Heart right ventricle (tissue), 16 donors: ENCODE data around the gene FZD1. TPM values are rescaled to one million over a fixed set of nuclear protein-coding genes. Genes with fewer than 3 reads are reported as not detected.

ENCODE experiments used
- ATAC-seq, 8 donors: fragments of 200-7000 bp; cut with Tn5 transposase; one replicate each; pipeline ENCODE4 v1.9.1; 2020; ENCODE audit warnings: mild to moderate bottlenecking in 8 of 8, moderate library complexity in 8 of 8, moderate number of reproducible peaks in 1 of 8
- DNase-seq, 2 donors: peaks; one replicate each; pipeline ENCODE4 v3.0.0-alpha.2; 2020
- H3K27ac ChIP-seq, 10 donors: fragments of 200-600 bp; sonication (generic) in 2 of 10; one replicate each; pipeline versions ENCODE4 v1.5.0 to v1.8.0; 2020 to 2022; ENCODE audit warnings: mild to moderate bottlenecking in 3 of 10
- H3K27me3 ChIP-seq, 7 donors: fragments of 200-600 bp; one replicate each; pipeline ENCODE4 v1.8.0; 2021 to 2022; ENCODE audit warnings: mild to moderate bottlenecking in 2 of 7
- H3K36me3 ChIP-seq, 9 donors: fragments of 200-600 bp; sonication (generic) in 1 of 9; one replicate each; pipeline versions ENCODE4 v1.5.0 to v1.8.0; 2020 to 2022; ENCODE audit warnings: mild to moderate bottlenecking in 2 of 9
- H3K4me1 ChIP-seq, 9 donors: fragments of 200-600 bp; sonication (generic) in 1 of 9; one replicate each; pipeline versions ENCODE4 v1.5.0 to v1.8.0; 2020 to 2022; ENCODE audit warnings: mild to moderate bottlenecking in 4 of 9
- H3K4me3 ChIP-seq, 10 donors: fragments of 200-600 bp; sonication (generic) in 2 of 10; one replicate each; pipeline versions ENCODE4 v1.5.0 to v1.8.0; 2020 to 2022; ENCODE audit warnings: mild to moderate bottlenecking in 7 of 10, moderate library complexity in 2 of 10
- H3K9me3 ChIP-seq, 11 donors: fragments of 200-600 bp in 10 of 11; sonication (generic) in 2 of 11; one replicate each; pipeline versions ENCODE4 v1.5.0 to v1.8.0; 2013 to 2022; ENCODE audit warnings: mild to moderate bottlenecking in 2 of 11, control low read depth in 1 of 11, moderate library complexity in 1 of 11
- WGBS, 2 donors: extraction: QIAGEN DNeasy Blood & Tissue Kit; methylation state at CpG; one replicate each; pipeline ENCODE4 v1.1.7; 2013; ENCODE audit warnings: inconsistent platforms in 1 of 2; 5-methylcytosine and 5-hydroxymethylcytosine counted together
- intact Hi-C, 10 donors: fragments of 100-400 bp; cut with DNase I; formaldehyde crosslinking; loops; one replicate each; pipeline versions ENCODE4 v1.11.1 to v1.14.2; 2022
- polyA plus RNA-seq, 2 donors: library from polyadenylated mRNA; stranded (reverse); fragments of 200-250 nt; gene quantifications; one replicate each; pipeline ENCODE4 v1.2.3, GENCODE V29; 2013
- total RNA-seq, 10 donors: library from RNA; stranded (reverse); fragmentation: NEBNext Ultra II Directional in 3 of 10; extraction: Animal tissue kit (Norgen Biotek cat#: 25700) in 3 of 10; gene quantifications; one replicate each; pipeline versions ENCODE4 v1.2.1 to v1.2.4, GENCODE V29; 2021 to 2023
- TF ChIP-seq, protein P1 (sequence below), 9 donors: fragments of 200-600 bp; sonication (generic) in 2 of 9; IDR thresholded peaks; one replicate each; pipeline versions ENCODE4 v1.5.0 to v1.8.0; 2021 to 2022; ENCODE audit warnings: antibody characterized with exemption in 9 of 9, mild to moderate bottlenecking in 5 of 9, moderate library complexity in 1 of 9
- donor health status: Arrhythmogenic right ventricular cardiomyopathy.
- donor health status: ischemic (EF 13 %, LVEDD 7.1; RV severe dilation, severe dysfunction).
- donor health status: healthy with polysubstance abuse.
- donor health status: DM: no; HTN: yes; CAD: no.
- donor health status: DM: no; HTN: no; CAD: no.
- donor health status: ischemic (EF 25% LVEDD 6.9; RV normal size, moderate dysfunction).
- donor health status: ischemic (EF 25% LVEDD 5.7; RV mildly dilated, moderate dysfunction).
- donor health status: healthy.
- donor health status: DM: yes; HTN: yes; CAD: no.
- donor health status: Ischemic cardiomyopathy.
- donor health status: ischemic (EF 35%, LVEDD 5.7; RV mildly dilated, moderate dysfunction).
- donor health status: nonischemic (EF 11% LVEDD 7.7; RV severe dilation, severe dysfunction).
- donor health status: DM: yes; HTN: yes; CAD: no.
- donor health status: PGD.
- donor health status: ischemic (EF 29% LVEDD 5.4; RV normal size, mild dysfunction).
- donor health status: nonischemic (EF 23%, LVEDD 6.1; RV moderate dilation, normal function).

Gene FZD1
- total and polyA plus RNA-seq, 12 donors: 3.8 to 36.0 (median 15.6) TPM

DNA sequence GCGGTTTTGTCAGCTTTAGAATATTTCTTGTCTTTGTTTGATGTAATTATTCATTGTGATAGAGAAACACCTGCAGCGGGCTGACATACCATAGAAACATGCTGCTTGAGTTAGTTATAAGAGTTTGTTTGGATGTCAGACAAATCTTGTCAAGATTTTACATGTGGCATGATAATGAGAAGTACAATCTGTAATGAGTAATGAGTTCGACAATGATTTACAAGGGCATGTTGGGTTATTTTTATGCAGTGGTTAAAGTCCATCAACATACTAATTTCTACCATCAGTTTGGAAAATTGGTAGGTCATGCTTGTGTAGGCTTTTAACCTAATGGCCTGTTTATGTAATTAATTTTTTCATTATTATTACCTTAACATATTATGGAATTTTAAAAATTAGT is 31.3 kb downstream of the FZD1 start:
- no peak overlapping the region for H3K27ac ChIP-seq
- no peaks in the 10 kb centered on the region for H3K36me3 ChIP-seq
- no peak overlapping the region for H3K4me3 ChIP-seq
- TF ChIP-seq, protein P1, sequence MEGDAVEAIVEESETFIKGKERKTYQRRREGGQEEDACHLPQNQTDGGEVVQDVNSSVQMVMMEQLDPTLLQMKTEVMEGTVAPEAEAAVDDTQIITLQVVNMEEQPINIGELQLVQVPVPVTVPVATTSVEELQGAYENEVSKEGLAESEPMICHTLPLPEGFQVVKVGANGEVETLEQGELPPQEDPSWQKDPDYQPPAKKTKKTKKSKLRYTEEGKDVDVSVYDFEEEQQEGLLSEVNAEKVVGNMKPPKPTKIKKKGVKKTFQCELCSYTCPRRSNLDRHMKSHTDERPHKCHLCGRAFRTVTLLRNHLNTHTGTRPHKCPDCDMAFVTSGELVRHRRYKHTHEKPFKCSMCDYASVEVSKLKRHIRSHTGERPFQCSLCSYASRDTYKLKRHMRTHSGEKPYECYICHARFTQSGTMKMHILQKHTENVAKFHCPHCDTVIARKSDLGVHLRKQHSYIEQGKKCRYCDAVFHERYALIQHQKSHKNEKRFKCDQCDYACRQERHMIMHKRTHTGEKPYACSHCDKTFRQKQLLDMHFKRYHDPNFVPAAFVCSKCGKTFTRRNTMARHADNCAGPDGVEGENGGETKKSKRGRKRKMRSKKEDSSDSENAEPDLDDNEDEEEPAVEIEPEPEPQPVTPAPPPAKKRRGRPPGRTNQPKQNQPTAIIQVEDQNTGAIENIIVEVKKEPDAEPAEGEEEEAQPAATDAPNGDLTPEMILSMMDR (IDR thresholded peaks at IDR 0.05): no peak
- WGBS, 2 donors: 85 to 89% methylated on average over 3 of the region's 3 CpGs
- DNase-seq (no peak), ATAC-seq (no peak)
- no peaks in the 10 kb centered on the region for H3K9me3 ChIP-seq
- no peaks in the 10 kb centered on the region for H3K27me3 ChIP-seq
- peaks cover 0 to 13% (median 0%) of the 10 kb centered on the region in 9 donors for H3K4me1 ChIP-seq
- intact Hi-C loops: loop anchor here in 1 of 10 donors (10.0 kb wide), 1 partner anchor 119 kb away; no protein-coding TSS in a partner anchor

DNA sequence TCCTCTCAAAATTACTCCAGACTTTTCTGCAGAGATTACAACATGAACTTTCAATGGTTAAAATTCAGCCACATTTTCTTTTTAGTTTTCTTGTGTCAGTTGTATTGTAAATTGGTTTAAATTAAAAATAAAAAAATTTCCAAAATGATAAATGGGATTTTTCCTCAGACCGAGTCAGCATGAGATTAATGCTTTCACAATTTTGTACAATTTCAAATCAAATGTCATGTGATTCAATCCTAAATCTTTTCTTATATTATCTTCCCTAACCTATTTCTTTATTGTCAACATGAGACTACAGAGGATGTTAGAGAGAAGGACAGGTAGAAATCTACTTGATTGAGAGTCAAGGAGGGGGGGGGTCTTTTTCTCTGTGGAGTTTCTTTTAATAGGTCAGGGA is 33.7 kb downstream of the FZD1 start:
- Histone ChIP-seq H3K9me3 (no peaks in the 10 kb centered on the region), H3K27ac (no peak overlapping the region), H3K36me3 (no peaks in the 10 kb centered on the region), H3K27me3 (no peaks in the 10 kb centered on the region), H3K4me1 (peaks cover 0 to 22% (median 0%) of the 10 kb centered on the region in 9 donors), H3K4me3 (no peak overlapping the region)
- DNase-seq: no peak
- intact Hi-C loops: loop anchor here in 1 of 10 donors (10.0 kb wide), 1 partner anchor 117 kb away; no protein-coding TSS in a partner anchor
- 93 to 98% methylated on average over 1 of the region's 1 CpG for WGBS, 2 donors
- ATAC-seq: no peak
- TF ChIP-seq, protein P1 (IDR thresholded peaks at IDR 0.05): no peak

DNA sequence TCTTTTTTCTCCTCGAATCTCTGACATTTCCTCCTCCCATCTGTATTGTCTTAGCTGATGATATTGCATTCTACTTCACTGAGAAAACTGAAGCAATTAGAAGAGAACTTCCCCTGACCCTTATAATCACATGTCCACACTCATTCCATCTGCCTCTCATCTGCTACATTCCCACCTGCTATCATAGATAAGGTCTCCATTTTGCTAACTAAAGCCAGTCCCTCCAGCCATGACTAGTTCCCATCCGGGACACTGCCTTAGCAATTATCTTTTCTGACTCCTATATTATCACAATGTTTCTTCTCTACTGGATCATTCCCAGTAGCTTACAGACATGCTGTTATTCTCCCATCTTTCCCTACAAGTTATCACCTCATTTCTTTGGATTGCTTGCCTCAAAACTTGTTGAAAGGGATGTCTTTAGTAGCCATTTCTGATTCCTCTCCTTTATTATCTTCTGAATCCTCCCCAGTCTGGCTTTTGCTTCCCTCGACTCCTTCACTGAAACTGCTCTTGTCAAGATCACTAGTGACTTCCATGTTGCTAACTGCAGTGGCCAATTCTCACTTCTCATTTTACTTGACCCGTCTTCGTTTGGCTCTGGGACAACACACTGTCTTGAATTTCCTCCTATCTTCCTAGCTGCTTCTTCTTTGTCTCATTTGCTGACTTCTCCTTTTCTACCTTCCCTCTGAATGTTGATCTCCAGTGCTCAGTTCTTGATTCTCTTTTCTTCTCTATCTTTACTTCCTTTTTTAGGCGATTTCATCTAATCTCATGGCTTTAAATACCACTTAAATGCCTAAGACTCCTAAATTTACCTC is 35.9 kb downstream of the FZD1 start:
- no peaks in the 10 kb centered on the region for H3K36me3 ChIP-seq
- 69 to 73% methylated on average over 6 of the region's 6 CpGs for WGBS, 2 donors
- no peaks in the 10 kb centered on the region for H3K27me3 ChIP-seq
- no peak overlapping the region for H3K4me3 ChIP-seq
- peak overlapping the region in 1 of 10 donors; percentile 68 for H3K27ac ChIP-seq
- intact Hi-C loops: loop anchor here in 2 of 10 donors (10.0 kb wide), 2 partner anchors 115 to 125 kb away; no protein-coding TSS in a partner anchor
- H3K9me3 ChIP-seq: no peaks in the 10 kb centered on the region
- DNase-seq (peak in 1 of 2 donors; percentile 9), ATAC-seq (peak in 7 of 8 donors; percentile 31 to 76 (median 54))
- peaks cover 0 to 22% (median 0%) of the 10 kb centered on the region in 9 donors for H3K4me1 ChIP-seq
- TF ChIP-seq, protein P1 (IDR thresholded peaks at IDR 0.05): no peak

DNA sequence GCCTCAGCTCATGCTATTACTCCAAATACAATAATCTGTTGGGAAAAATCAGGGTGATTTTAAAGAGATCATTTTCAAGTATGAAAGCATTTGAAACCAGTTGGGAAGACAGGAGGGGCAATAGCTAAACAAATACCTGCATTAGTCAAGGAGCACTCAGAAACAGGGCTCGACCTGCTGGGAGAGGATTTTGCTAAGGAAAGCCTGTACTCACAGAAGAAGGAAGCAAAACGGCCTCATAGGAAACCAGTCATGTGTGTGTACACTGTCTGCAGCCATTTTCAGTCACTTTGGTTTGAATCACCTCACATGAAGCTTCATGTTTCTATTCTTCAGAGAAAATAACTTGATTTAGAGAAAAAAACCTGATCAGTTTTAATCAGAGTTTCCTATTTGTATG is 38.6 kb downstream of the FZD1 start:
- DNase-seq (no peak), ATAC-seq (no peak)
- no peak overlapping the region for H3K27ac ChIP-seq
- TF ChIP-seq, protein P1 (IDR thresholded peaks at IDR 0.05): no peak
- intact Hi-C loops: loop anchor here in 1 of 10 donors (10.0 kb wide), 1 partner anchor 122 kb away; no protein-coding TSS in a partner anchor
- H3K36me3 ChIP-seq: no peaks in the 10 kb centered on the region
- no peaks in the 10 kb centered on the region for H3K27me3 ChIP-seq
- H3K9me3 ChIP-seq: peaks cover 0 to 10% (median 0%) of the 10 kb centered on the region in 11 donors
- 69 to 73% methylated on average over 2 of the region's 2 CpGs for WGBS, 2 donors
- no peak overlapping the region for H3K4me3 ChIP-seq
- peaks cover 0 to 22% (median 0%) of the 10 kb centered on the region in 9 donors for H3K4me1 ChIP-seq
